GM21367 (cell line): ENCODE measurements around the gene CDHR4.
"Not testable (repeated sequence)": the region's sequence is repeated elsewhere in the genome, so short reads cannot be mapped to it uniquely, and the experiment has no call there.

Source experiments
- ATAC-seq: cut with Tn5 transposase; IDR thresholded peaks from one replicate; pipeline ENCODE4 v1.9.1; 2021; ENCODE audit not compliant: unreplicated experiment

CDHR4 gene

GRCh38 chr3:49803465-49804140, 3.9 kb upstream of the CDHR4 start:
- no peak for ATAC-seq

DNA sequence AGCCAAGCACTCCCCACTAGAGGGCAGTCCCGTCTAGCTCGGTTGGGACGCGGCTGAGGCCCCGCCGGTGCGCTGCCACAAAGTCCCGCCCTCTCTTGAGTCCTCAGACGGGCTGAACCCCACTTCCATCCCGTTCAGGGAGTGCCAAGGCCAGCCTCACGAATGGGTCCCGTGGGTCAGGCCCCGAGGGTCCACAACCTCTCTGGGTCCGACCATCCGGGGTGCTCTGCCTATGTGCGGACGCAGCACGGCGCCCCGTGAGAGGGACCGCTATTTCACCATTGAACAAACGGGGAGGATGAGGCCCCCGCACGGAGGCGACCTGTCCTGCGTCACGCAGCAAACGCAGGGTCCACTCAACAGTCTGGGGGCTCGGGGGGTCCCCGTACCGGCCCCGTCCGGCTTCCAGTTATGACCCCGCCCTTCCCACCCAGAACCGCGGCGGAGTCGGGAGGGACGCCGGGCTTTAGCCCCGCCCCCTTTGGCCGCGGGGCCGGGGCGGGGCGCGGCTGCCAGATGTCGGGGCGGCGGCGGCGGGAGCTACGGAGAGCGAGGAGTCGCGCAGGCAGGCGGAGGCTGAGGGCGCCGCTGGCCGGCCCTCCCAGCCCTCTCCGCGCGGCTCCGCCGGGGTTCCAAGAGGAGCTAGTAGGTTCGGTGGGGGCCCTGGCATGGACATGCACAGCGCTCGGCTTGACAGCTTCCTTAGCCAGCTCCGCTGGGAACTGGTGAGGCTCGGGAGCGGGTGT, 3.2 kb upstream of the CDHR4 start, which contains the start of gene INKA1:
Gene INKA1 (plus strand): TSS at position 543 of the 746 bp plus-strand sequence. CDS start 132 bp downstream, at position 675.
- peak; percentile 42 for ATAC-seq

DNA sequence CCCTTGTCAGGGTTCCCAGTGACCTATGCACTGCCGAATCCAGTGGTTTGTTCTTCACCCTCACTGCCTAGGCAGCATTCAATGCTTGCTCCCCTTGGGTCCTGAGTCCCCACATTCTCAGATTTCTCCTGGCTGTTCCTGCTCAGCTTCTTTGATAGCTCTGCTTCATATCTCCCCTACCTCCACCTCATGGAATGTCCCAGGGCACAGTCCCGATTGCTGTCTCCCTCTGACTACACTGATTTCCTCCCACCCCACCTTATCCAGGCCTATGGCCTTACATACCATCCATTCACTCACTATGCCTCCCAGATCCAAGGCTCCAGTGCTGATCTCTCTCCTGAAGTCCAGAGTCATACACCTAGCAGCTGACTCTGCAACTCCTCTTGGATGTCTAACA, 1.5 kb upstream of the CDHR4 start:
- no peak for ATAC-seq

DNA sequence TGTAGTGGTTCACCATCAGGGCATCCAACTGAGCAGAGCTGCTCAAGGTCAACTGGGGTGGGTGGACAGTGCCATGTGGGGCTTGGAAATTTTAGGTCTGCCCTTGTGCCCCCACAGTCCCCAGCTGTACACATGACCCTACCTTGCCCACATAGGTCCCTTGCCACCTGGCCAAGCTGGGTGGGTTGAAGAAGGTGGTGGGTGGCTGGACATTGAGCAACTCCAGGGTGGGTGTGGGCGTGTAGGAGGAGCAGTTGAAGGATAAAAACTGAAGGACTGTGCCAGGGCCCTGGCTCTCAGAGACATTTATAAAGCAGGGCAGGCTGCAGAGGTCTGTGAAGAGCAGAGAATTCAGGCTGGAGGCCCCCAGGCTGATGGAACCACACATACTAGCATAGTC, 568 bp downstream of the CDHR4 start:
- ATAC-seq: no peak

DNA sequence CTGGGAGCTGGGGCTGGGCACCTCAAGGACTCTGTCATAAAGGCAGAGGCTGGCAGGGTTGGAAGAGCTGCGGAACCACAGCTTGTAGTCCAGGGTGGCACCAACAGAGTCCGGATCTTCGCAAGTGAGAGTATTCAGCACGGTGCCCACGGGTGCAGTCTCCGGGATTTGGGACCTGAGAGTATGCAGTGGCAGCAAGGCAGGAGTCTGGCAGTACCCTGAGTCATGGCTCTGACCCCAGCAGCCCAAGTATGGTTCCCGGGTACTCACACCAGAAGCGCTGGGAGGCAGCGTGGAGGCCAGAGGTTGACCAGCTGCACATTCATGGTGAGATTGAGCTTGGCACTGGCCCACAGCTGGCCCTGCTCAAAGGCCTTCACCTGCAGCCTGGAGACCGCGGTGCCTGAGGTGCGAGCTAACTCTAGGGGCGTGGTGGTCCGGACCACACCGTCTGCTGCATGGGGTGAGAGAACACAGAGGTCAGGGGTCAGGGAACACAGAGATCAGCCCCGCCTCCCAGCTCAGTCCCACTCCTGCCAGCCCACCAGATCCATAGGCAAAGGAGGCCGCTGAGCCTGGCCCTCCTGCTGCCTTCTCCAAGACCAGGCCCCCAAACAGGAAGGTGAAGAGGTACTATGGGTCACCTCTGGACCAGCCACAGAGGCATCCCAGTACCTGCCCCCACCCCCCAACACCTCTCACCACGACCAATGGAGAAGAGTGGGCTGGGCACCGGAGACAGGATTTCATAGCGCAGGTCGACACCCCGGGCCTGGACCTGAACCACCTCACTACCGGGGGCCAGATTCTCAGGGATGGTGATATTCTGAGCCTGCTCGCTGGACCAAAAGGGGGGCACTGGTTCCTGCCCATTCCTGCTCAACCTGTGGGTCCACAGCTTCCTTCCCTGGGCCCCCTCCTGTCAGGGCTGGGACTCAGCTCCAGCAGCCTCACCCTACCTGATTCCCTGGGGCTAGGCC, 4.5 kb downstream of the CDHR4 start:
- no peak for ATAC-seq

DNA sequence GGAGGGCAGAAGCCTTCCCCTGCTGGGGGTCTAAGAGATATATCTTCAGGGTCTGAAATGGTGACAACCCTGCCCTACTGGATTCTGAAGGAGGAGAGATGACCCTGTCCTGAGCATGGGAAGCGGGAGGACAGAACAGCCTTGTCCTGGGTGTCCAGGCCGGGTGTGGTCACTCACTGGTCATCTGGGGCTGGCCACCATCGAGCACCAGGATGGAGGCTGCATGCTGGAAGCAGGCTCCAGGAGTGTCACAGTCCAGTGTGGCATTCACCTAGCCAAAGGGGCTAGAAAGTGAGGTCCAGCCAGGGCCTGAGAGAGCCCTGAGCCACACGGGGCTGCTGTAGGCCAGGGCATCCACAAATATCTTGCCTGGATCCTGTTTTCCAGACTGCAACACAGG, 5.2 kb downstream of the CDHR4 start:
- ATAC-seq: no peak

- no peak for ATAC-seq
Measured at GRCh38 chr3:49793486-49794085, 6.1 kb downstream of the CDHR4 start.

DNA sequence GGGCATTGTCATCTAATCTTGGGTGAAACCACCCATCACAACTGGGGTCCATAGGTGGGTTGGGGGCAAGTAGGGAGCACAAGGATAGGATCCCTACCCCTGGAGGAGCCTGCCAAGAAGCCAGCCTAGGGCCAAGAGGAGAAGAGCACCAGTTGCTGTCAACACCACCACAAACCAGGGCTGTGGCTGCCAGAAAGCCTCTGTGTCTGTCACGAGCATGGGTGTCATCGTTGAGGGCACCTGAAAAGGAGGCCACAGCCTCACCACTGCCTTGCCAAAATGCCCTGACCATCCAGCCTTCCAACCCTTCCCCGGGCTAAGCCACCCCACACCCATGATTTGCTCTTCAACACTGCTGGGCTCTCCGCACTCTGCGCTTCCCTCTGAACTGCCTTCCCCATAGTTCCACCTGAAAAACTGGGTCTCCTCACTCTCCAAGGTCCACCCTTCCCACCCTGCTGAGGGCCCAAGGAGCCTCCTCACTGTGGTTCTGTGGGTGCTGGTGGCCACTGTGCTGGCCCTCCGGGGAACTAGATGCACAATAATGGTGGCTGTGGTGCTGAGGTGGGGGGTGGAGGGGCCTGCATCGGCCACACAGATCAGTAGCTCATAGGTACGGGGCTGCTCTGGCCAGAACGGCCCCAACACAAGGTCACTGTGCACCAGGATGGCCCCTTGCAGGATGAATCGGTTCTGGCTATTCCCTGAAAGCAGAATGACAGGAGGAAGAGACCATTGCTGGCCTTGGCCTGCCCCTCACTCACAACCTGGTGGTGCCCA, 7.1 kb downstream of the CDHR4 start:
- ATAC-seq: no peak

DNA sequence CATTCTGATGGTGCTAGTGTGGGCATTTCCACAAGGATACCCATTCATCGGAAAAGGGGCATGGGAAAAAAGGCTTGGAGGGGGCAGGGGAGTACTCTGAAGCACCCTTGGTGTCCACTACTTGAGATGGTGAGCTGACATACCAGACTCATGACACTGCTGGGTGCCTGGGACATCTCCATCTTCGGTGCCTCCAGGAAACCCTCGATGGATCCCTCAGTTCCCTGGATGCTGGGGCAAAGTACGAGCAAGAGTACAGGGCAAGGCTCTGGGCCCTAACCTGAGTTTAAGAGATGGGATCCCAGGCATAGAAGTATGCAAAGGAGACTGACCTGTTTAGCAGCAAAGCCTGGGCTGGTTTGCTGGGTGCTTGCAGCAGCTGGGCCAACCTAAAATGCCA, 8.1 kb downstream of the CDHR4 start:
- no peak for ATAC-seq

- ATAC-seq: no peak
Measured at GRCh38 chr3:49790626-49791411, 8.9 kb downstream of the CDHR4 start.

DNA sequence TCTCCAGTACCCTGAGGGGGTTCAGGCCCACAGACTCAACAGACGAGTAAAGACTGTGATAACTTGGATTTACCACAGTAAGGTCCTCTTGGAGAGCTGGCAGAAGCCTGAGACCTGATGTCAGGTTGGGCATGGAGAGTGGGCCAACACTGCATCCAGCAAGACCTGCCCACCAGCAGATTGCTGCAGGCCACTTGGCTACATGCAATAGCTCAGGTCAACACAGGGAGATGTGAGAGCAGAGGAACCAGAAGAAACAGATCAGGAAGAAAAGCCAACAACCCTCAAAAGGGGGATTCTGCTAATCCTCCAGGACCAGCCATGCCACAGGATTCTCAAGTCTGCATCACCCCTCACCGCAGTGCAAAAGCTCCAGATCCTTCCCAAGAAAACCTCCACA, 11.6 kb downstream of the CDHR4 start:
- ATAC-seq: no peak

DNA sequence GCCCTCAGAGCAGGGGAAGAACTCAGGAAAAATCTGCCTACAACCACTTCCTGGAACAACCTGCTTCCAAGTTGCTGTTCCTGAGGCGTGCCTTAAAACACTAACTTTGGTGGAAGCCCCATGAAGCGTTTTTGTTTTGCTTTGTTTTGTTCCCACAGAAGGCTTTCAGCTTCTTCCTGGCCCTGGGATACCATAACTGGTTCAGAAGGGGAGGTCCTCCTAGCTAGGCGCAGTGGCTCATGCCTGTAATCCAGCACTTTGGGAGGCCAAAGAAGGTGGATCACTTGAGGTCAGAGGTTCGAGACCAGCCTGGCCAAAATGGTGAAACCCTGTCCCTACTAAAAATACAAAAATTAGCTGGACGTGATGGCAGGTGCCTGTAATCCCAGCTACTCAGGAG, 12.1 kb downstream of the CDHR4 start:
- ATAC-seq: no peak

DNA sequence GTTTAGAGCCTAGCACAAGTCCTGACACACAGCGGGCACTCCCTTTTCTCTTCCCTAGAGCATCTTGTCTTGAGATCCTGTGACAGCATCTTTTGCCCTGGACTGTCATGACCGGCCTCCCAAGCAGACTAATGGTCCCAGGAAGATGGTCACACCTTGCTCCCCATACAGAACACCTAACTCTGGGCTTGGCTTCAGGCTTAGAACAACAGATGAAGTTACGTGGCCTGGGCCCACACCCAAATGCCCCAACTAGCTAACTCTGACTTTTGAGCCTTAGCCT, 12.6 kb downstream of the CDHR4 start:
- ATAC-seq: no peak

- ATAC-seq: peak; percentile 96
Measured at GRCh38 chr3:49786357-49787181, 13.1 kb downstream of the CDHR4 start, which contains the start of gene IP6K1. Gene IP6K1, minus strand, starts transcription at chr3:49786542. Its CDS starts 38,502 bp downstream, at chr3:49748040.

GRCh38 chr3:49785565-49786356, 13.9 kb downstream of the CDHR4 start:
- ATAC-seq: peak; percentile 34

DNA sequence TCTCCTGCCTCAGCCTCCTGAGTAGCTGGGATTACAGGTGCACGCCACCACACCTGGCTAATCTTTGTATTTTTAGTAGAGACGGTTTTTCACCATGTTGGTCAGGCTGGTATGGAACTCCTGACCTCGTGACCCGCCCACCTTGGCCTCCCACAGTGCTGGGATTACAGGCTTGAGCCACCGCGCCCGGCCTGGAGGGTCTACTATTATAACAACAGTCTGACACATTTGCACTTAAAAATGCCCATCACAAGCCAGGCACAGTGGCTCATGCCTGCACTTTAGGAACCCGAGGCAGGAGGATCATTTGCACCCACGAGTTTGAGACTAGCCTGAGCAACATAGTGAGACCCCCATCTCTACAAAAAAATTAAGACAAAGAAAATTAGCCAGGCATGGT, 17.4 kb downstream of the CDHR4 start:
- ATAC-seq: not testable (repeated sequence)

DNA sequence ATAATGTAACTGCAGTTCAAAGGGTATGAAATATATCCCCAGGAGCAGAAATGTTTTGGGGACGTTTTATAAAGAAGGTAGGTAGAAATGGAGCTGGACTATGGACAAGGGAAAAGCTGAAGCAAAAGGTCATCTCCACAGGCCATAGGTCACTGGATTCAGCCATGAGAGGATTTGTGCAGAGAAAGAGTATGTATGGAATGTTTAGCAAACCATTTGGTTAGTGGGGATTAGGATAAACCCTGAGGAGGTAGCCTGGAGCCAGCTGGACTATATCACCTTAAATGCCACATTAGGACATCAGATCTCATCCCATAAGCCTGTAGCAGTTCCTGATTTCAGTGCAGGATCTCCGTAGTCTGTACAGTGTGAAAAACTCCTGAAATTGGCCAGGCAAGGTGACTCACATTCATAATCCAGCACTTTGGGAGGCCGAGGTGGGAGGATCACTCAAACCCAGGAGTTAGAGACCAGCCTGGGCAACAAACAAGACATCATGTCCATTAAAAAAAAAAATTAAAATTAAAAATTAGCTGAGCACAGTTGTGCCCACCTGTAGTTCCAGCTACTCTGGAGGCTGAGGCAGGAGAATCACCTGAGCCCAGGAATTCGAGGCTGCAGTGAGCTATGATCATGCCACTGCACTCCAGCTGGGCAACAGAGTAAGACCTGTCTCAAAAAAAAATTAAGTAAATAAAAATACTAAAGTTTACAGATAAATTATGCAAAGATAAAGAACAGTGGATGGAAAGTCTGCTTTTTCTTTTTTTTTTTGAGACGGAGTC, 18.1 kb downstream of the CDHR4 start:
- ATAC-seq: no peak
